Stimulated activated CD4-positive, alpha-beta T cell treated with anti-CD3 and anti-CD28 coated beads, TNF-alpha, amount 100 ng/mL, for 4 hours (primary cell): ENCODE results near the gene ZACN.
"Not testable (repeated sequence)": the region's sequence is repeated elsewhere in the genome, so short reads cannot be mapped to it uniquely, and the experiment has no call there.

Experiments
- DNase-seq, 3 experiments: peaks; one replicate each; pipeline ENCODE4 v3.0.0-alpha.2; 2020; ENCODE audit warnings: low read depth in 3 of 3

The ZACN gene

GRCh38 chr17:76078860-76079534 lies at the start of gene ZACN:
ZACN (plus strand) TSS chr17:76079182; CDS start chr17:76079265, 83 bp downstream.
- no peak for DNase-seq

- no peak for DNase-seq
Observed at GRCh38 chr17:76032073-76032779, 46.8 kb upstream of the ZACN start.

DNA sequence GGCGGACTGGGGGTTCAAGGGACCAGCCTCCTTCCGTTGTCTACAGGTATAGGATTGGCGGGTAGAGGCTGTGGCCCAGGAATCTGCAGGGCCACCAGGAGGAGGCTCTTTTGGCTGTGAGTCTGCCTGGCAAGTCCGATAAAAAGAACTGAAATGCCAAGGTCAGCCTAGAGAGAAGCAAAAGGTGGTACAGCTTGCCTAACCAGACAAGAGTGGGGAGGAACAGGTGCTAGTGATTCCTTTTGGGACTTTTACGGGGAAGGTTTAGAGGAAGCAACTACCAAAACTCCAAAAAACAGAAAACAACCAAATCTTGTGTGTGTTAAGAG lies 46.2 kb upstream of the ZACN start:
- DNase-seq: no peak

DNA sequence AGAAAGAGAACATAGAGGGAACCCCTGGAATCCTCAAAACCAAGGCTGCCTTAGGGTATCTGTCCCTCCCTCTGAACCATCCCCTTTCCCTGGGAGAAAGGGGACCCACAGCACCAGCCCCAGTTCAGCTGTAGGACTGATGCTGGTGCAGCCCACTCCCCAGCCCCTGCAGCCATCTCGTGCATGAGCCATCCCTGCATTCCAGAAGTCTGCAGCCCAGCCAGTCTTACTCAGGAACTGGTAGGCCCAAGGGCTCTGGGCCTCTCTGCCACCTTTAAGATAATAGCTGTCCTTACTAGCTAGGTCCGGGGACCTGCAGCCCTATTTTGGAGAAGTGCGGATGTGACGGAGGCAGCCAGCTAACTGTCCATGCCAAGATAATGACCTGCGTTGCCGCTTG lies 45.8 kb upstream of the ZACN start:
- no peak for DNase-seq

DNA sequence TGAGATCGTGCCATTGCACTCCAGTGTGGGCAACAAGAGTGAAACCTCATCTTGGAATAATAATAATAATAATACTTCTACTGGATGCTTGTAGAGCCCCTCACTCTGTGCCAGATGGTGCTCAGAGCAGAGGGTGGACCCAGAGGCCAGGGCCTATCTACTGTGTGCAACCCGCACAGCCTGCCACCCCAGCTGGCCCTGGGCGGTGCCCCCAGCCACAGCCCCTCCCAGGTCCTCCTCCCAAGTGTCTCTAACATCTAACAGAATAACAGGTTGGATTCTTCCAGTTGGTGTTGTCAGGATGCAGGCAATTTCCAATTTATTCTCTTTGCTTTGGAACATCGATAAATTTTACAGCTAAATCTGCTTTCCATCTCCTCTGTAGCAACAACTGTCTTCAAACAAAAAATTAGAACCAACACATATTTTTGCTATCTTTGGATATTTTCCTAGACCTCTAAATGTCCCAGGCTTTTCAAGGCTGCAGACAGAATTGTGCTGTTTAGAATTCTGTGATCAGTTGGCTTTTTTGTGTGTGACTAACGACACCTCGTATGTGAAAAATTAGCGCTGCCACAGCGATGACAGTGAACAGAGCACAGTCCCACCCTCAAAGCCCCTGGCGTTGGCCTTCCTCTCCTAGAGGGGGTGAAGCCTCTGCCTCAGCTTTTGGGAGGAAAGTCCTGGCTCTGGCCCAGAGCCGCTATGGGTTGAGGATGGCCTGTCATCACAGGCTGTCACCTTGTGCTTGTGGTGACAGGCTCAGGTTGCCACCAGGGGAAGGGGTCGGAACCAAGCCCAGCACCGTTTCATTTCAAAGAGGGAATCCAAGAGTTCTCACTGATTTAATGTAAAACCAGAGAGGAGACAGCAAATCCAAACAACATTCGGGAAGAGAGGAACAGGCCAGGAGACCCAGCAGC lies 44.3 kb upstream of the ZACN start:
- DNase-seq: no peak

DNA sequence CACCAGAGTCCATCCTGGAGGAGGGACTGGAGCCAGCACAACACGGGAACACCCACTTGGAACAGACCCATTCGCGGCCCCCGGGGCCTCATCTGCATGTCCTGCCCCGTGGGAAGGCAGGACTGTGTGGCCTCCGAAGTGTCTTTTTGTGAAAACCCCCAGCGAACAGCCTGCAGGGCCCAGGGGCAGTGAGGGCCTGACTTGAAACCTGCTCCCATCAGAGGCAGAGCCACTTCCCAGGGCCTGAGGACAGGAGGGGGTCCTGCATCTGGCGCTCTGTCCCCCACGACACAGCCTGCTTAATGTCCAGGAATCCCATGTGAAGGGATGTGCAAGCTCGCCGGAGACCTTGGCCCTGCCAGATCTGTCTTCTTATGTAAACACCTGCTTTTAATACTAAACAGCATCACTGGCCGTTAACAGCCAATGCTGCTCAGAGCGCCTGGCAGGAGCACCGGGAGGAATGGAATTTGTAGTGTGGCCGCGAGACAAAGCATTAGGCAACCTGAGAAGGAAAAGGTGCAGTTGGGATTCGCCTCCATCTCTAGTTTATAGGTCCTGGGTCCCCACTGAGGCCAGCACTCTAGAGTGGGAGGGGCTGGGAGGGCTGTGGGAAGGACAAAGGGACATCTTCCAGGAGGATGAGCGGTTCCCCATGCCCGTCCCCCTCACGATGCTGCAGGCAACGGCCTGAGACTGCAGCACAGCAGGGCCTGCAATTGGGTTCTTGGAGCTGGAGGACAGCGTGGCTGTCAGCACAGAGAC lies 42.3 kb upstream of the ZACN start:
- DNase-seq: no peak

DNA sequence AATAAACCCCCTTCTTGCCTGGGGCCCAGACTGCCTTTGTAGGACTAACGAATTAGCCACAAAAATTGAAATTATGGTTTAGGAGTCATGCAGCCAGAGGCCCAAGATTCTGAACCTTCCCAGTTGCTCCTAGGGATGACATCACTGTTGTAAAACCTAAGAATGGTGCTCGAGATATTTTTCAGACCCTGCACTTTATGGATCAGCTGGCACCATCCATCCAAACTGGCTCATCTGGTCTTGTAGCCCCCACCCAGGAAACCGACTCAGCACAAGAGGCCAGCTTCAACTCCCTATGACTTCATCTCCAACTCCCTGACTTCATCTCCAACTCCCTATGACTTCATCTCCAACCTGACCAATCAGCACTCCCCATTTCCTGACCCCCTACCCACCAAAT lies 40.9 kb upstream of the ZACN start:
- no peak for DNase-seq

- DNase-seq: no peak
Observed at GRCh38 chr17:76039121-76039520, 39.9 kb upstream of the ZACN start.

GRCh38 chr17:76040376-76040775 lies 38.6 kb upstream of the ZACN start:
- DNase-seq: no peak

DNA sequence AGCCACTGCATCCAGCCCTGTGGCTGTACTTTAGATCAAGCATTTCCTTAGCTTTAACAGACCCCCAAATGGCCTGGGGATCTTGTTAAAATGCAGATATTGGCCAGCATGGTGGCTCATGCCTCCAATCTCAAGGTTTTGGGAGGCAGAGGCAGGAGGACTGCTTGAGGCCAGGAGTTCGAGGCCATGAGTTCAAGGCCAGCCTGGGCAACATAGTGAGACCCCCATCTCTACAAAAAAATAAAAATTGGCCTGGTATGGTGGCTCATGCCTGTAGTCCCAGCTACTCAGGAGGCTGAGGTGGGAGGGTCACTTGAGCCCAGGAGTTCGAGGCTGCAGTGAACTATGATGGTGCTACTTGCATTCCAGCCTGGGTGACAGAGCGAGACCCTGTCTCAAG lies 36.1 kb upstream of the ZACN start:
- DNase-seq: not testable (repeated sequence)

- DNase-seq: not testable (repeated sequence)
Observed at GRCh38 chr17:76044475-76045007, 34.4 kb upstream of the ZACN start.

GRCh38 chr17:76046064-76046463 lies 32.9 kb upstream of the ZACN start:
- DNase-seq: no peak

- DNase-seq: no peak
Observed at GRCh38 chr17:76048025-76048605, 30.9 kb upstream of the ZACN start.

- DNase-seq: no peak
Observed at GRCh38 chr17:76048711-76049110, 30.3 kb upstream of the ZACN start.

- DNase-seq: no peak
Observed at GRCh38 chr17:76049239-76049638, 29.7 kb upstream of the ZACN start.

DNA sequence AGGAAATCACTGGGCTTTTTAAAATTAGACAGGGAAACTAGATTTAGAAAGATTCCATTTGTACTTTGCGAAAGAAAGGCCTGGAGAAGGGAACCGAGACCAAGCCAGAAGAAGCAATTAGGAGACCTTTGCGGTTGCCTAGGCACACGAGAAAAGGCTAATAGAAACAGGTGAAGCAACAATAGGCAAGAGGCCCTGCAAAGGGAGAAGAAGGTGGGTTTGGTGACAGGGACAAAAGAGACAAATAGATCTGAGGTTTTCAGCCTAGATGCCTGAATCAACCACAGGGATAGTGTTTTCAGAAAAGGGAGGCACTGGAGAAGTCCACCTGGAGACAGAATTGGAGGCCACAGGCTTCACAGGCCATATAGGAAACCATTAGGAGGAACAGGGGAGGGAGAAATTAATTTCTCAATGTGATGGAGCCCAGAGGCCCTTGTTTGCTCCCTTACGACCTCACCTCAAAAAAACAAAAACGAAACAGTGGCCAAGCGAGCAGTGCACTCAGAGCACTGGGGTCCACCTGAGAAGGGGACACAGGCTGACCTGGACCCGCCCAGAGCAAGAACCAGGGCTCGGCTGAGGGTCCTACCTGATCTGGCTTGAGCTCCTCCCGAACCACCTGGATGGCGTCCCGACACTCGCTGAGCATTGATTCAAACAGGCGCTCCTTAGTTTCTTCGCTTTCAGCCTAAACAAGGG lies 29.0 kb upstream of the ZACN start:
- DNase-seq: no peak

- no peak for DNase-seq
Observed at GRCh38 chr17:76050538-76051467, 28.2 kb upstream of the ZACN start.

DNA sequence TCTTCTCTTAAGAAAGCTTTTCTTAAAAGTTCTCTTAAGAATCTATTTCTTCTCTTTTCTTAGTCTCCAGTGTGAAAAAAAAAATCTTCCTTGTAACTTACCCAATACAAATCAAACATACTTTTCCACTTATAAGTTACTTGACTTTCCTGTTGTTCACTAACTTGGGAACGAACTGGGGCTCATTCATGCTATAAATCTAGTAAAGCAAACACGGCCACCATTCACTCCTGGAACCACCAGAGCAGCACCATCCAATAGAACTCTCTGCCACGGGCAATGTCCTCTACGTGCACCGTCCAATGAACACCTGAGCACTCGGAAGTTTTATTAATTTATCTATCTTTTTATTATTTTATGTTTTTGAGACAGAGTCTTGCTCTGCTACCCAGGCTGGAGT lies 27.4 kb upstream of the ZACN start:
- no peak for DNase-seq
